OCI-M2 (cell line): ENCODE data around the gene RIPOR3.

Source experiments
- DNase-seq: peaks from one replicate; lab custom pipeline; 2025; ENCODE audit not compliant: unreplicated experiment; lab: John Stamatoyannopoulos, UW

The RIPOR3 gene, protein sequence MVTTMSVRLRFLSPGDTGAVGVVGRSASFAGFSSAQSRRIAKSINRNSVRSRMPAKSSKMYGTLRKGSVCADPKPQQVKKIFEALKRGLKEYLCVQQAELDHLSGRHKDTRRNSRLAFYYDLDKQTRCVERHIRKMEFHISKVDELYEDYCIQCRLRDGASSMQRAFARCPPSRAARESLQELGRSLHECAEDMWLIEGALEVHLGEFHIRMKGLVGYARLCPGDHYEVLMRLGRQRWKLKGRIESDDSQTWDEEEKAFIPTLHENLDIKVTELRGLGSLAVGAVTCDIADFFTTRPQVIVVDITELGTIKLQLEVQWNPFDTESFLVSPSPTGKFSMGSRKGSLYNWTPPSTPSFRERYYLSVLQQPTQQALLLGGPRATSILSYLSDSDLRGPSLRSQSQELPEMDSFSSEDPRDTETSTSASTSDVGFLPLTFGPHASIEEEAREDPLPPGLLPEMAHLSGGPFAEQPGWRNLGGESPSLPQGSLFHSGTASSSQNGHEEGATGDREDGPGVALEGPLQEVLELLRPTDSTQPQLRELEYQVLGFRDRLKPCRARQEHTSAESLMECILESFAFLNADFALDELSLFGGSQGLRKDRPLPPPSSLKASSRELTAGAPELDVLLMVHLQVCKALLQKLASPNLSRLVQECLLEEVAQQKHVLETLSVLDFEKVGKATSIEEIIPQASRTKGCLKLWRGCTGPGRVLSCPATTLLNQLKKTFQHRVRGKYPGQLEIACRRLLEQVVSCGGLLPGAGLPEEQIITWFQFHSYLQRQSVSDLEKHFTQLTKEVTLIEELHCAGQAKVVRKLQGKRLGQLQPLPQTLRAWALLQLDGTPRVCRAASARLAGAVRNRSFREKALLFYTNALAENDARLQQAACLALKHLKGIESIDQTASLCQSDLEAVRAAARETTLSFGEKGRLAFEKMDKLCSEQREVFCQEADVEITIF

DNA sequence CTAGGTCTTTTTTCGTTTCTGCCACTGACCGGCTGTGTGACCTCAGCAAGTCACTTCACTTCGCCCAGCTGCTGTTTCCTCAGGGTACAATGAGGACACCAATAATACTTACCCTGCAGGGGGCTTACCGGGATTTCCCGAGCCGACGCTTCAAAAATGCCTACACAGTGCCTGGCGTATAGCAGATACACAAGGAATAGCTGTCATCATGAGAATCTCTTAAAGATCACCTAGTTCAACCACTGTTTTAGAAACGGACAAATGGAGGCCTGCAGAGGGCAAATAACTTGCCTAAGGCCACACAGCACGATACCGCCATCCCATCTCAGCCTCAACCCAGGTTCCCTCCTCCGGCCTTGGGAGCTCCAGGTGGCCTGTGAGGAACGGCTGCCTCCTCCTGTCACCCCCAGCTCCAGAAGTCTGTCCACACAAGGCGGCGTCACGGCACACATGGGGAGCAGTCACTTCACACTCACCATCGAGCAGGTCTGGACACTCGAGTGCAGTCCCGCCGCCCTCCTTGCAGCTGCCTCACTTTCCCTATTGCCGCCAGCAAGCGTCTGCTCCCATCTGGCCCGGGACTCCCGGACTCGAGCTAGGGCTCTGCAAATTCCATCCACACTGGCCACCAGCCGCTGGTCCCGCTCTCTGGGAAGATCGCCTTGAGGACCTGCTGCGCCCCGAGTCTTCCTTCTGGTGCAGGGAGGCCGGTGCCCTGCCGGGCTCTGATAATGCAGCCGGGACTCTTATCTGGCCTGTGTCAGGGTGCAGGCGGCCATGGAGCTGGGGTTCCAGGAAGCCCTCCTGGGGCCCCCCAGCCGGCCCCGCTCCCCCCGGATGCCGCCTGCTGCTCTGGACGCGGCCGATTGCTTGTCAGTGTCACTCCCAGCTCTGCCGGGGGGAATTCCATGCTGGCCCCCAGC is at the start of gene RIPOR3:
Gene RIPOR3 (minus strand): TSS at position 893 of the 923 bp plus-strand sequence. CDS start 414 bp downstream, at position 479.
- DNase-seq = peak; percentile 93

DNA sequence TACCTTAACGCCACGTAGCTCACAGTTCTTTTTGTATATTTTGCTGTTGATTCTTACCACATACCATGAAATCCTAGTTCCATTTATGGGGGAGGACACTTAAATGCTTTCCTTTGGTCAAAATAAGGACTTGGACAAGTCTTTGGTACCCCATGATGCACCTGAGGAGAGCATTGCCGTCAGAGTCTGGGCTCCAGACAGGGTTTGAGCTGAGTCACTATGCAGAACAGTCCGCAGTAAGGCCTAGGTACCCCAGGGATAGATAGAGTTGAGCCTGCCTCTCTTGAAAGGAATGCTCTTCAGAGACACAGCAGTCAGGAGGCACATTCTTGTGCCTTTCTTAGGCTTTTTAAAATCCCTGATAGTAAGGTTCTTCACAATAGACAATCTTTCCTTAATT is 46.0 kb upstream of the RIPOR3 start:
- DNase-seq = no peak

DNA sequence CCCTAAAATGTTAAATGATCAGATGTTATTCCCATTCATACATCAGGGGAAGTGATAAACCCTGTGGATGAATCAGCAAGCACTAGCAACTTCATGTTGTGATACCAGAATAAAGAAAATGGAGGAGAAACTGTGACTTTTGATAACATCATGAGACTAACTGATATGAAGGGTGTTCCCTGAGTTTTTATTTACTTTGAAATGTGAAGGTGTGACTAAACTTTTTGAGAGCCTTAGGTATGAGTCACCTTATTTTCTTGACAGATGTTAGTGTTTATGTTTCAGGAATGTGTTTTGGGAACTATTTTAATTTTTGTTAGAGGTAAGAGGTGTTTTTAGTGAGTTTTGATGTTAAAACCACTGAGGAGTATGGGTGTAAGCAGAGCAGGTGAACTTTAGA is 44.5 kb upstream of the RIPOR3 start:
- no peak for DNase-seq

DNA sequence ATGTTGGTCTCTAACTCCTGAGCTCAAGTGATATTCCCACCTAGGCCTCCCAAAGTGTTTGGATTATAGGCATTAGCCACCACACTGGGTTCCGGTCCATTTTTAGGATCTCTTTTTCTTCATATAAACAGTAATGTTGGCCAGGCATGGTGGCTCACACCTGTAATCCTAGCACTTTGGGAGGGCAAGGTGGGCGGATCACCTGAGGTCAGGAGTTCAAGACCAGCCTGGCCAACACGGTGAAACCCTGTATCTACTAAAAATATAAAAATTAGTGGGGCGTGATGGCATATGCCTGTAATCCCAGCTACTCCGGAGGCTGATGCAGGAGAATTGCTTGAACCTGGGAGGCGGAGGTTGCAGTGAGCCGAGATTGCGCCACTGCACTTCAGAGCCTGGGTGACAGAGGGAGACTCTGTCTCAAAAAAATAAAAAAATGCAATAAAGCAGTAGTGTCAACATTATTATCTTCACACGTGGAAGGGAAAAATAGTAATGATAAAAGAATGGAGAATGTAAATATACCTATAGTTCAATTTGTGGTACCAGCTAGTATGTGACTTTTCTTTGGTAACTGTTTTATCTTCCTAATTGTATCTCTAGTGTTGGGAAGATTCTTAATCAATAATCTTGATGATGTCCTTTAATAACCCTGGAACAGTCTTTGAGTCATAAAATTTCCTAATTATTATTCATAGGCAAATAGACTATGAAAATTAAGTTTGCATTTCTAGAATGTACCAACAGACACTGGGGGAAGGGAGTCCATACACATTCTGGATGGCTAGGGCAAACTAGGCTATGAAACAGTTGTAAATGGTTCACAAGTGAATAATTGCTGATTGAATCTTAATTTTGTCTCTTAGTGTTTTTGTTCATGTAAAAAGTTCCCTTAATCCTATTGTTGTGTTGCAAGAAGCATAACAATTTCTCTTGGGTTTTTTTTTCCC is 43.7 kb upstream of the RIPOR3 start:
- no peak for DNase-seq

DNA sequence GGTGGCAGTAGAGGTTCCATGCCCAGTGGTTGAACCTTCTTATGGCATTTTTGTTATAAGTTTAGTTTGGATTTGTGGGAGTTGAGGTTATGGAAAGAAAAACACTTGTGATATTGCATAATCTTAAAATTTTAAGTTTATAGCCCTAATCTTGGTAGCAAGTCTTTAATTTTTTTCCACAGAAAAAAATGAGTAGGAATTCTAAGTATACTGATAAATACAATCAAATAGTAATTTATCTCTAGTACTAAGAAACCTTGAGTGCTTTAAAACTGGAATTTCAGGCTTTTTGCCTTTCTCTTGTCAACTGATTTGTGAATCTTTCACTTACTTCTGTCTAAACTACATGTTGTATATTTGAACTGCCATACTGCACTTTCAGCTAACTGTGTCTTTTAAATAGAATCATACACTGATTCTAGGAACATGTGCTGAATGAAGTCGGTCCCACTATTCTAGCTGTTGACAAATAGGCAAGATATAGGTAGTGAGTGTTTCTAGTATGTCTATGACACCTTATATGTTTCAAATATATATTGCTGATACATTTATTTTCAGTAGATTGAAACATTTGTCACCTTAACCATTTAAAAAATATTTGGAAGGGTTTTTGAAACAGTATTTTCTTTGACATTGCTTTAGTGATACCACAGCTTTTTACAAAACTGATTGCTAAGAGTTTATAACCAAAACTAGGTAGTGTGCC is 42.5 kb upstream of the RIPOR3 start:
- no peak for DNase-seq

DNA sequence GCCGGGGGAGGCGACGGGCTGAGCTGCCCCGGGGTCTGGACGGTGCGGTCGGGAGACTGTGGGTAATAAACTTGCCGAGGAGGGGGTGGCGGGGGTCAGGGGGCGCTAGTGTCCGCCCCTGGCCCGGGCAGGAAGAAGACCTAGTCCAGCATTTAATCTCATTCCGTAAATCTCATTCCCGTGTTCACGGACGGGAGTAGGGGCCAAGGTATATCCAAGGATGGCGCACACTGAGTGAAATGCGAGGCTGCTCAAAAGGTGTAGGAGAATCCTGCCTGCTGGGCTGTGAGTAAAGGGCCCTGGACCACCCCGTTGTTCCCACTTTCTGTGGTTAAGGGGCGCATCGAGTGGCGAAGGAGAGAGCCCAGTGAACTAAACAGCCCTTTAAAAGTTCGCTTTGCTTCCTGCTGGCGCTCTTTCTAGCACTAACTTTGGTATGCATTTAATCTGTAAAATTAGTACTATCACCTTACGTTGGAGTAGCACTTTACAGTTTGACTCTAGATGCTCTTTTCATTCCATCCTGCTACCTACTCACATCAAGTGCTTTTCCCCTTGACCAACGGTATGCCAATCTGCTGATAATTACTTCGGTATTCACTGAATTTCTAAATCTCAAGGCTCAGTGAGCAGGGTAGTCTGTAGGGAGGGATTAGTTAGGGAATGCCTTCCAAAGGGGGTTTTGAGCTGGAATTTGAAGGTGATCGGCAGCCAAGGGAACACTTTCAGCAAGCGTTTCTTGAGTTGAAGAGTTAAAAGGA is 40.8 kb upstream of the RIPOR3 start:
- DNase-seq = no peak

DNA sequence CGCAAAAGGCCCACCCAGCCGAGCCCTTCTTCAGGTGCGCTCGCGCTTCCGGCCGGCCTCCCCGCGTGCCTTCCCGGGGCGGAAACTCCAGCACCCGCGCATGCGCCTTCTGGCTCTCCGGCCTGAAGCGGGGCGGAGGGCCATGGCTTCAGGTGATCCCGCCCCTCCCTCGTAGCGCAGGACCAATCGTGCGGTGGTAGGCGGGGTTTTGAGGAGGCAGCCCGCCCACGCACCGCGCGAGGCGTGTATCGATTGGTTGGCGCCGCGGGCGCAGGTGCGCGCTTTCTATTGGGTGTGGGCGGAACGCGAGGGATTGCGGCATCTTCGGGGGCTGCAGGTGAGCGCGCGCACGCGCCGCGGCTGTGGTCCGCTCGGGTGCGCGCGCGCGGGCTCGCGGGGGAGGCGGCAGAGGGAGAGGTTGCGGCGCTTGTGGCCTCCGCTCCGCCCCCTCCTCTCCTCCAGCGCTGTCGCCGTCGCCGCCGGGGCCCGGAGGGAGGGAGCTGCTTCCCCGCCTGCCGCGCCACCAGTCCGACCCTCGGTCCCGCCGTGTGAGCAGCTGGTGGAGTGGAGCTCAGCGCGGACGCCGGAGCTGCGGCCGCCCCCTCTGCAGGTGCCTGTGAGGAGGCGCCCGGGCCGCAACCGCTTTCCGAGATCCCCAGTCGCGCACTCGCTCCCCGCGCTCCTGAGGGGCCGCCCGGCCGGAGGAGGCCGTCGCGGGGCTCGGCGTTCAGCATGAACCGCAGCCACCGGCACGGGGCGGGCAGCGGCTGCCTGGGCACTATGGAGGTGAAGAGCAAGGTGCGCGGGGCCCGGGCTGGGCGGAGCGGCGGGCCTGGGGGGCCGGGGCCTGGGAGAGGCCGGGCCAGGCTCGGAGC is 40.0 kb upstream of the RIPOR3 start, which contains the start of gene PARD6B:
Gene PARD6B (plus strand): TSS at position 526 of the 875 bp plus-strand sequence. CDS start 207 bp downstream, at position 733.
- DNase-seq = peak; percentile 94

DNA sequence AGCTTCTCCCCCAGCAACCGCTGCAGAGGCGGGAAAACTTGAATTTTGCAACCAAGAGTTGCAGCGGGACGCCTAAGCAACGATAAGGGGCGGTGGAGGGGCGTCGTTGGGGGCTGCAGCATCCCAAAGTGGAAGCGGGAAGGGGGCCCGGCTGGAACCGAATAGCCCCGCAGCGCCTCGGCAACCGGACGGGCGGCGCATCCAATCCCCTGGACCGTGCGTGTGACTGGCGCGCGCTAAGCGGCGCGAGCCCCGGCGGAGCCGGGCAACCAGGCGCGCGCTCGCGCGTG is 39.4 kb upstream of the RIPOR3 start:
- DNase-seq = no peak

DNA sequence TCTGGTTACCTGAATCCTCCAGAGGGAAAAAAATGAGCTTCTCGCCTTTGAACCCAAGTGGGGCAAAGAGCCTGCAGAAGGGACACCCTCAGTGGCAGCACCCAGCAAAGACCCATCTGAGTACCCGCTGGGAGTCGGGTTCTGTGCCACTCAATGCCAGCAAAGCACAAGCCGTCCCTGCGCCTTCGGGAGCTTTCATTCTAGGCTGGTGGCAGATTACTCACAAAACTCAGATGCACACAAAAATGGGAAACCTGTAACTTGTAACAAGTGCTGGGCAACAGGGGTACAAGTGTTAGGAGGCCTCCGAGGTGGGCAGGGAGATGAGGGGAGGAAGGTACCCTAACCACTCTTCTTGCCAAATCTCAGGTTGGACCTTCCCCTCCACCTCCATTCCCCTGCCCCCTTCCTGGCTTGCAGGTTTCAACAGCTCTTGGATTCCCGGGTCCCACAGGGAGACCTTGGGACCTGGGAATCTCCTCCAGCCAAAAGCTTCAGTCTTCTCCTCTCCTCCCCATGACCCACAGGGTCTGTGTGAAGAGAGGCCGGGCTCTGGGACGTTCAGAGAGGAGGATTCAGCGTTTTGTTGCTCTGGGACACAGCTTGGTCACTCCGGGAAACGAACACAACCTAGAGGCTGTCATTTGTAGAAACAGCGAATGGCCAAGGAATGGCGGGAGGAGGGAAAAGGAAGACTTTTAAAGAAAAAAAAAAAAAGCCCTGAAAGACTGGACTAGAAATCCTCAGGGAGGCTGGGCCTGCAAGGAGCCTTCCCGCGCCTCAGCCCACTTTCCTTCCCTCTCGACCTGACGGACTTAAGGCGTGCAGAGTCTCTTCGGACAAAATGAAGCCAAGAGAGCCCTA is 38.8 kb upstream of the RIPOR3 start:
- DNase-seq = no peak

DNA sequence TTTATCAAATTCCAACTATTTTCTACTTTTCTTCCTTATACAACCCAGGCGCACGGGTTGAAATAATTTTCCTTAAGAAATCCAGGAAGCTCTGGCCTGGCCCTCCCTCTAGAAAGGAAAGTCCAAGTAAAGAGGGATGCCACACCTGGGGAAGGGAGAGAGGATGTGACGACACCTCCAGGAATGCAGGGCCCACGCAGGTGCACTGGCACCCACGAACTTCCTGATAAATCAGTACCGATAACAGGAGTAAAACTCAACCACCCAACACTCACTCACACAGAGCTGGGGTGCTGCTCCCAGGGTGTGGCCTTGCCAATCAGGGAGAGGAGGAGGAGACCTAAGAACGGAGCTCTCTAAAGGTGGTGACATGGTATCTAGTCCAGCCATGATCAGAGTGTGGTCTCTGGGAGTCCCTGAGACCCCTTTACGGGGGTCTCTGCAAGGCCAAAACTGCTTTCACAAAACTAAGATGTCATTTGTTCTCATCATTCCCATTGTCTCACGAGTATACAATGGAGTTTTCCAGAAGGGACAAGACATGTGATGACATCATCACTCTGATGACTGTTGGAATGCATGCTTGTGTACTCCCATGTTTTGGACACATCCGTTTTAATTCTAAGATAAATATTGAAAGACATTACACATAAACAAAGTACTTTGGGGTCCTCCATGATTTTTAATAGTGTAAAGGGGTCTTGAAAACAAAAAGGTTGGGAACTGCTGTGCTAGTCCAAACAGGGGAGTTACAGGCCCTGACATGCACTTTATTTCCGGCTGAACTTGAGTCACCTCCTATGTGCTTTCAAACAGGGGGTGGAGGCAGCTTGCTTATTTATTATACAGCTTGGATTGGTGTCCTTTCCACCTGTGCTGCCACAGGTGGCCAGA is 37.9 kb upstream of the RIPOR3 start:
- DNase-seq = no peak

DNA sequence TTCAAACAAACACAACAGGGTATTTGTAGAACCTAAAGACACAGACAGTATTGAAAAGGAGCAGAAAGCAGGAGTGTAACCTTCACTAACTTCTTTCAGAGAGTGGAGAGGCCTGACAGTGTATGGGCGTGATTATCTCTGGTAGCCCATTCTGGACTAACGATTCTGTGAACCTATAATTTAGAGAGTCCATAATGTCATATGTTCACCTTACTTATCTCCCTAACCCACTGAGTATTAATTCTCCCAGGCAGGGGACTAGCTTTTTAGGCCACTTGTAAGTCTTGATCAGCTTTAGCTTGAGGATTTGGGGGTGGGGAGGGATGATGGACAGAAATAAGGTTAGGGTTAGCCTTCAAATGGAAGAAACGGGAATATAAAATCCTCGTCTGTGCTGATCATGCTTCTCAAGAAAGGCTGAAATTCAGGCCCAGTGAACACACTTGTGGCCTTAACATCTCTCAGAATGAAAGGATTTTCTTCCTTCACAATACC is 37.2 kb upstream of the RIPOR3 start:
- no peak for DNase-seq

DNA sequence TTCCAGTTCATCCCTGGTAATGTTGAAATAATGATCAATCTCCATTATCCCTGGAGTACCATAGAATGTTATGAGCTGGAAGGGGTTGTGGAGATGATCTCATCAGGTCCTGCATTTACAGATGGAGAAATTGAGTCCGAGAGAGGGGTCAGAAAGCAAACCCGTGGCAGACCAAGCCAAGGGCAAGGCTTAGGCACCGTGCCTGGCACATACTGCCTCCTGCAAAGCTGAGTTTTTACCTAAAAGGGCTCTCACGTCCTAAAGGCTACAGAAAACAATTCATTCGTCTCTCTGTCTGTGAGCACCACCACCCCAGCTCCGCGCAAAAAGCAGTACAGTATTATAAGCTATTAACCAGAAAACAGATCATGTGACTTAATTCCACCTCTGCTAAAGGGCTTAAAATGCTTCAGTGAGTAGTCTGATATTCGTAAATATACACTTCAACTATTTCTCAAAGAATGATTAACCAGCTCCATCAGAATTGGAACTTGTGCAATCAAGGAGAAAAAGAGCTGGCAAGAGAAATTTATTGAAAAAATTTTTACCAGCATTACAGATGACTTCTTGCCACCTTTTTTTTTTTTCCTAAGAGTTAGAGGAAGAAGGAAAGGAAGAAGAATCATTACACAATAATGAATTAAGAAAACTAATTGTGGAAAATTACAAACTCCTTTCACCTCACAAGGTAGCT is 36.6 kb upstream of the RIPOR3 start:
- no peak for DNase-seq

DNA sequence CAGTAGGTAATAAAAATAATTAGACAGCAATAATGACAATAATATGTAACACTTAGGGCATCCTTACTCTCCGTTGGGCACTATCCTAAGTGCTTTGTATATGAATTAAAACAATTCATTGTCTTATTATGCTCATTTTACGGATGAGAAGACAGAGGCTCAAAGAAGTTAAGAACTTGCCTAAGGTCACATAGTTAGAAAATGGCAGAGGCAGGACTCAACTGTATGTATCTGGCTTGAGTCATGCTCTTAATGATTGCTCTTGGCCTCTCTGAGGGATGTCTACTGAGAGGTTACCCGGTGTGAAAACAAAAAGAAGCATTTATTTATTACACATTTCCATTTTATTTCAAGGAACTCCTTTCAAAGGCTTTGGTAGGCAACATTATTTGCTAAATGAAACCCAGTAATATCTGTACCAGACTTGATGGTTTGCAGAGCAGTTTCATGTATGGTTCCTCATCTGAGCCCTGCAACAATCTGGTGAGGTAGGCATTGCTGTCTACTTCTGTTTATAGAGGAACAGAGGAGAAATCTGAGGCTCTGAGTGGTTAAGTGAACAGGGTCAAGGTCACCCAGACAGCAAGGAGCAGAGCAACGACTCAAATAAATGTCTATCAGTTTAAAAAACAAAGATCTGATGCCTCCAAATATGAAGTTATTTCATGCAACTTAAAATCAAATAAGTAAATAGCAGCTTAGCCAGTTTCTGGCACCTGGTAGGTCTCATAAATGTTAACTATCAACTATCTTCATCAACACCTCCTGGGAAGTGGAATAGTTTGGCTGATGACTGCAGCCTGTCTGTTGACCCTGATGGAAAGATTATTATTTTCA is 35.8 kb upstream of the RIPOR3 start:
- DNase-seq = no peak

DNA sequence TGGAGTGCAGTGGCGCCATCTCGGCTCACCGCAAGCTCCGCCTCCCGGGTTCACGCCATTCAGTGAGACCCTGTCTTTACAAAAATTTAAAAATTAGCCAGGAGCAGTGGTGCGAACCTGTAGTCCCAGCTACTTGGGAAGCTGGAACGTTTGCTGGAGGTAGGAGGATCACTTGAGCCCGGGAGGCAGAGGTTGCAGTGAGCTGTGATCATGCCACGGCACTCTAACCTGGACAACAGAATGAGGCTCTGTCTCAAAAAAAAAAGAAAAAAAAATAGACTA is 34.3 kb upstream of the RIPOR3 start:
- no peak for DNase-seq
